DND-41 (cell line): Measurements from ENCODE around the gene DTWD2.
"Not testable (repeated sequence)": the region's sequence is repeated elsewhere in the genome, so short reads cannot be mapped to it uniquely, and the experiment has no call there.

Experiments used
- ATAC-seq: fragments of 200-7000 bp; cut with Tn5 transposase; 3 replicates; pipeline ENCODE4 v1.9.1; 2021; ENCODE audit warnings: low read depth; ENCODE audit not compliant: insufficient read depth
- DNase-seq: peaks from one replicate; pipeline ENCODE4 v3.0.0-alpha.2; 2020
- H2AFZ ChIP-seq: 2 replicates; pipeline ENCODE4 v1.6.0; 2012; ENCODE audit warnings: low read depth, low read length
- H3K27ac ChIP-seq: 2 replicates; pipeline ENCODE4 v1.5.1; 2012; ENCODE audit warnings: low read length, inconsistent platforms
- H3K27me3 ChIP-seq: fragments of 200-600 bp; sonication (generic); 2 replicates; pipeline ENCODE4 v1.6.0; 2012; ENCODE audit warnings: low read length, mild to moderate bottlenecking, inconsistent platforms; ENCODE audit not compliant: insufficient read depth, poor library complexity
- H3K36me3 ChIP-seq: 2 replicates; pipeline ENCODE4 v1.5.1; 2012; ENCODE audit warnings: low read length, inconsistent platforms; ENCODE audit not compliant: insufficient read depth
- H3K4me1 ChIP-seq: 2 replicates; pipeline ENCODE4 v1.5.1; 2012; ENCODE audit warnings: mild to moderate bottlenecking, low read length; ENCODE audit not compliant: insufficient read depth
- H3K4me2 ChIP-seq: 2 replicates; pipeline ENCODE4 v1.6.0; 2012; ENCODE audit warnings: mild to moderate bottlenecking, moderate library complexity, low read length, inconsistent platforms; ENCODE audit not compliant: insufficient read depth
- H3K4me3 ChIP-seq, 2 experiments: fragments of 200-600 bp in 1 of 2; shearing (Covaris generic) in 1 of 2; 2 replicates each; pipeline ENCODE4 v1.5.1; 2012 to 2016; ENCODE audit warnings: inconsistent platforms in 2 of 2, low read length in 2 of 2, mild to moderate bottlenecking in 2 of 2, low read depth in 1 of 2, moderate library complexity in 1 of 2
- H3K79me2 ChIP-seq: 2 replicates; pipeline ENCODE4 v1.6.0; 2012; ENCODE audit warnings: low read length, inconsistent platforms; ENCODE audit not compliant: insufficient read depth
- H3K9ac ChIP-seq: 2 replicates; pipeline ENCODE4 v1.6.0; 2012; ENCODE audit warnings: low read depth, mild to moderate bottlenecking, inconsistent platforms, low read length, moderate library complexity
- H3K9me3 ChIP-seq: 2 replicates; pipeline ENCODE4 v1.5.1; 2012; ENCODE audit warnings: low read length, moderate library complexity, mild to moderate bottlenecking, inconsistent platforms; ENCODE audit not compliant: insufficient read depth, severe bottlenecking
- H4K20me1 ChIP-seq: 2 replicates; pipeline ENCODE4 v1.6.0; 2012; ENCODE audit warnings: low read length; ENCODE audit not compliant: insufficient read depth
- EZH2 ChIP-seq: IDR thresholded peaks from 3 replicates; pipeline ENCODE4 v1.6.1; 2012; ENCODE audit warnings: borderline replicate concordance, low read depth, mild to moderate bottlenecking, moderate library complexity, low read length, inconsistent platforms; ENCODE audit not compliant: severe bottlenecking
- TF ChIP-seq, protein P1 (sequence below): IDR thresholded peaks from 2 replicates; pipeline ENCODE4 v1.5.1; 2012; ENCODE audit warnings: borderline replicate concordance, low read length, moderate library complexity, mild to moderate bottlenecking; ENCODE audit not compliant: poor library complexity, severe bottlenecking; ENCODE audit errors: extremely low read depth

DTWD2 gene

DNA sequence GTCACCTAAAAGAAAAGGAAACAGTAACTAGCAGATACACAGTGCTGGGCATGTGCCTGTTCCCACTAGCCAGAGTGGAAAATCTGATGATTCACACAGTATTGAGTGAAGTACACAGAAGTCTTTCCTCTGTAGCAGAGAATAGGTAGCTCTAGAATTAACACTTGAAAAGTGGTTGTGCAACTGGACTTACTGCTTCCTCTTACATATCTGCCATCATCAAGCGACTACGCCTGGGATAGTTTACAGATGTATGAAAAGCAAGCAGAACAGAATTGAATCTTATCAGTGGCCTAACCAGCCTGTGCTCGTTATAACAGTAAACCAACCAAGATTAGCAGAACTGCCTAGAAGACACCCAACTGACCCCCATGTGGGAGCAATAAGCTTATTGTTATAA, 130.6 kb downstream of the DTWD2 start:
- H3K9ac ChIP-seq, result no peak overlapping the region
- no peaks in the 10 kb centered on the region for H3K27me3 ChIP-seq
- no peaks in the 10 kb centered on the region for H4K20me1 ChIP-seq
- DNase-seq, result no peak
- no peak overlapping the region for H3K27ac ChIP-seq
- no peaks in the 10 kb centered on the region for H3K9me3 ChIP-seq
- H3K4me1 ChIP-seq, result no peaks in the 10 kb centered on the region
- no peak overlapping the region for H2AFZ ChIP-seq
- H3K36me3 ChIP-seq, result no peaks in the 10 kb centered on the region
- TF ChIP-seq EZH2, result no peak
- TF ChIP-seq, protein P1, sequence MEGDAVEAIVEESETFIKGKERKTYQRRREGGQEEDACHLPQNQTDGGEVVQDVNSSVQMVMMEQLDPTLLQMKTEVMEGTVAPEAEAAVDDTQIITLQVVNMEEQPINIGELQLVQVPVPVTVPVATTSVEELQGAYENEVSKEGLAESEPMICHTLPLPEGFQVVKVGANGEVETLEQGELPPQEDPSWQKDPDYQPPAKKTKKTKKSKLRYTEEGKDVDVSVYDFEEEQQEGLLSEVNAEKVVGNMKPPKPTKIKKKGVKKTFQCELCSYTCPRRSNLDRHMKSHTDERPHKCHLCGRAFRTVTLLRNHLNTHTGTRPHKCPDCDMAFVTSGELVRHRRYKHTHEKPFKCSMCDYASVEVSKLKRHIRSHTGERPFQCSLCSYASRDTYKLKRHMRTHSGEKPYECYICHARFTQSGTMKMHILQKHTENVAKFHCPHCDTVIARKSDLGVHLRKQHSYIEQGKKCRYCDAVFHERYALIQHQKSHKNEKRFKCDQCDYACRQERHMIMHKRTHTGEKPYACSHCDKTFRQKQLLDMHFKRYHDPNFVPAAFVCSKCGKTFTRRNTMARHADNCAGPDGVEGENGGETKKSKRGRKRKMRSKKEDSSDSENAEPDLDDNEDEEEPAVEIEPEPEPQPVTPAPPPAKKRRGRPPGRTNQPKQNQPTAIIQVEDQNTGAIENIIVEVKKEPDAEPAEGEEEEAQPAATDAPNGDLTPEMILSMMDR, result no peak
- no peak overlapping the region for H3K4me3 ChIP-seq
- H3K4me2 ChIP-seq, result no peak overlapping the region
- no peak for ATAC-seq
- no peaks in the 10 kb centered on the region for H3K79me2 ChIP-seq

DNA sequence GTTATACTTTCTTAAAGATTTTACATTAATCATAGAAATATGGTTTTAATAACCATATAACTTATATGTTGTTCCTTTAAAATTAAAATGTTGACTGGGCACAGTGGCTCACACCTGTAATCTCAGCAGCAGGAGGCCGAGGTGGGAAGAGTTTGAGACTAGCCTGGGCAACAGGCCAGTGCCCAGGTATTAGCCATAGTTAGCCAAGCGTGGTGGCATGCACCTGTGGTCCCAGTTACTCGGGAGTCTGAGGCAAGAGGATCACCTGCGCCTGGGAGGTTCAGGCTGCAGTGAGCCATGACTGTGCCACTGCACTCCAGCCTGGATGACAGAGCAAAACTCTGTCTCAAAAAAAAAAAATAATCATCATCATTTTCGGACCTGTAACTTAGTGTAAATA, 133.5 kb downstream of the DTWD2 start:
- DNase-seq, result no peak
- no peak overlapping the region for H3K4me3 ChIP-seq
- ATAC-seq, result no peak

DNA sequence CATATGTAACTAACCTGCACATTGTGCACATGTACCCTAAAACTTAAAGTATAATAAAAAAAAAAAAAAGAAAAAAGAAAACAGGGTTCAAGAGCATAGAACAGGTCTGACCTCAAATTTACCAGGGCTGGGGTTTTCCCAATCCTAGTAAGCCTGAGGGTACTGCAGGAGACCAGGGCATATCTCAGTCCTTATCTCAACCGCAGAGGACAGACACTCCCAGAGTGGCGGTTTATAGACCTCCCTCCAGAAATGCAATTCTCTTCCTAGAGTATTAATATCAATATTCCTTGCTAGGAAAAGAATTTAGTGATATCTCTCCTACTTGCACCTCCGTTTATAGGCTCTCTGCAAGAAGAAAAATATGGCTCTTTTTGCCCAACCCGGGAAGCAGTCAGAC, 136.6 kb downstream of the DTWD2 start:
- H2AFZ ChIP-seq, H3K4me1 ChIP-seq, H3K9me3 ChIP-seq, H3K27ac ChIP-seq, H4K20me1 ChIP-seq, H3K27me3 ChIP-seq, H3K9ac ChIP-seq, H3K36me3 ChIP-seq, H3K4me3 ChIP-seq, H3K79me2 ChIP-seq, DNase-seq, H3K4me2 ChIP-seq, ATAC-seq: not testable (repeated sequence)

More for the DNA sequence above, 133.5 kb downstream of the DTWD2 start:
- Histone ChIP-seq H3K9me3 (peaks cover 5% of the 10 kb centered on the region), H3K4me2 (no peak overlapping the region), H3K9ac (no peak overlapping the region), H3K36me3 (no peaks in the 10 kb centered on the region), H4K20me1 (no peaks in the 10 kb centered on the region), H2AFZ (no peak overlapping the region), H3K27ac (no peak overlapping the region), H3K4me1 (no peaks in the 10 kb centered on the region), H3K79me2 (no peaks in the 10 kb centered on the region), H3K27me3 (no peaks in the 10 kb centered on the region)
- TF ChIP-seq, protein P1, result no peak
- TF ChIP-seq EZH2, result no peak

DNA sequence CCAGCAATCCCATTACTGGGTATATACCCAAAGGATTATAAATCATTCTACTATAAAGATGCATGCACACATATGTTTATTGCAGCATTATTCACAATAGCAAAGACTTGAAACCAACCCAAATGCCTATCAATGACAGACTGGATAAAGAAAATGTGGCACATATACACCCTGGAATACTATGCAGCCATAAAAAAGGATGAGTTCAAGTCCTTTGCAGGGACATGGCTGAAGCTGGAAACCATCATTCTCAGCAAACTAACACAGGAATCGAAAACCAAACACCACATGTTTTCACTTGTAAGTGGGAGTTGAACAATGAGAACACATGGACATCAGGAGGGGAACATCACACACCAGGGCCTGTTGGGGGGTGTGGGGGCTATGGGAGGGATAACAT, 138.8 kb downstream of the DTWD2 start:
- H3K4me2 ChIP-seq, H3K9me3 ChIP-seq, H3K27me3 ChIP-seq, H3K27ac ChIP-seq, H2AFZ ChIP-seq, H3K9ac ChIP-seq, H3K4me1 ChIP-seq, H4K20me1 ChIP-seq, H3K36me3 ChIP-seq, DNase-seq, ATAC-seq, H3K4me3 ChIP-seq, H3K79me2 ChIP-seq: not testable (repeated sequence)
